Left ventricle myocardium inferior (tissue), 1 donor: ENCODE measurements around the gene CLMN. TPM values are rescaled to one million over a fixed set of nuclear protein-coding genes. Genes with fewer than 3 reads are reported as not detected.
"Not testable (repeated sequence)": the region's sequence is repeated elsewhere in the genome, so short reads cannot be mapped to it uniquely, and the experiment has no call there.

ENCODE experiments used
- DNase-seq: peaks from one replicate; pipeline ENCODE4 v3.0.0-alpha.2; 2020
- H3K27ac ChIP-seq: fragments of 200-600 bp; replicated peaks from 2 replicates; pipeline ENCODE4 v1.8.0; 2021
- H3K27me3 ChIP-seq: fragments of 200-600 bp; 2 replicates; pipeline ENCODE4 v1.8.0; 2021; ENCODE audit warnings: low read depth
- H3K36me3 ChIP-seq: fragments of 200-600 bp; 2 replicates; pipeline ENCODE4 v1.8.0; 2021
- H3K4me1 ChIP-seq: fragments of 200-600 bp; 2 replicates; pipeline ENCODE4 v1.8.0; 2021
- H3K4me3 ChIP-seq: fragments of 200-600 bp; 2 replicates; pipeline ENCODE4 v1.8.0; 2021; ENCODE audit warnings: mild to moderate bottlenecking, moderate library complexity
- H3K9me3 ChIP-seq: fragments of 200-600 bp; replicated peaks from 2 replicates; pipeline ENCODE4 v1.8.0; 2021
- intact Hi-C: fragments of 100-400 bp; cut with micrococcal nuclease; formaldehyde crosslinking; loops from one replicate; pipeline ENCODE4 v1.11.0; 2022
- total RNA-seq: library from RNA; stranded (reverse); fragmentation: NEBNext Ultra II Directional; extraction: Animal tissue kit (Norgen Biotek cat#: 25700); gene quantifications from one replicate; pipeline ENCODE4 v1.2.1, GENCODE V29; 2021
- TF ChIP-seq, protein P1 (sequence below): fragments of 200-600 bp; IDR thresholded peaks from 2 replicates; pipeline ENCODE4 v1.8.0; 2021; ENCODE audit warnings: antibody characterized with exemption, mild to moderate bottlenecking, borderline replicate concordance
- donor health status: DM: no; HTN: yes; CAD: no; lungs with severe emphysema.

The CLMN gene
- total RNA-seq, 1 donor from 2014 or later = 3.7 TPM

- peaks cover 47% of the 10 kb centered on the region for H3K4me1 ChIP-seq
- H3K9me3 ChIP-seq = no peaks in the 10 kb centered on the region
- DNase-seq = no peak
- no peak overlapping the region for H3K4me3 ChIP-seq
- no peaks in the 10 kb centered on the region for H3K36me3 ChIP-seq
- H3K27ac ChIP-seq = peak overlapping the region; percentile 87
- intact Hi-C loops = no loop called here
- TF ChIP-seq, protein P1, sequence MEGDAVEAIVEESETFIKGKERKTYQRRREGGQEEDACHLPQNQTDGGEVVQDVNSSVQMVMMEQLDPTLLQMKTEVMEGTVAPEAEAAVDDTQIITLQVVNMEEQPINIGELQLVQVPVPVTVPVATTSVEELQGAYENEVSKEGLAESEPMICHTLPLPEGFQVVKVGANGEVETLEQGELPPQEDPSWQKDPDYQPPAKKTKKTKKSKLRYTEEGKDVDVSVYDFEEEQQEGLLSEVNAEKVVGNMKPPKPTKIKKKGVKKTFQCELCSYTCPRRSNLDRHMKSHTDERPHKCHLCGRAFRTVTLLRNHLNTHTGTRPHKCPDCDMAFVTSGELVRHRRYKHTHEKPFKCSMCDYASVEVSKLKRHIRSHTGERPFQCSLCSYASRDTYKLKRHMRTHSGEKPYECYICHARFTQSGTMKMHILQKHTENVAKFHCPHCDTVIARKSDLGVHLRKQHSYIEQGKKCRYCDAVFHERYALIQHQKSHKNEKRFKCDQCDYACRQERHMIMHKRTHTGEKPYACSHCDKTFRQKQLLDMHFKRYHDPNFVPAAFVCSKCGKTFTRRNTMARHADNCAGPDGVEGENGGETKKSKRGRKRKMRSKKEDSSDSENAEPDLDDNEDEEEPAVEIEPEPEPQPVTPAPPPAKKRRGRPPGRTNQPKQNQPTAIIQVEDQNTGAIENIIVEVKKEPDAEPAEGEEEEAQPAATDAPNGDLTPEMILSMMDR = no peak
- H3K27me3 ChIP-seq = no peaks in the 10 kb centered on the region
Observed at GRCh38 chr14:95288672-95289322, 30.9 kb downstream of the CLMN start.

- Histone ChIP-seq H3K4me1 (peaks cover 52% of the 10 kb centered on the region), H3K36me3 (no peaks in the 10 kb centered on the region), H3K27me3 (no peaks in the 10 kb centered on the region), H3K4me3 (no peak overlapping the region), H3K27ac (no peak overlapping the region), H3K9me3 (no peaks in the 10 kb centered on the region)
- DNase-seq = no peak
- intact Hi-C loops = no loop called here
- TF ChIP-seq, protein P1 = no peak
Observed at GRCh38 chr14:95287176-95287754, 32.4 kb downstream of the CLMN start.

- Histone ChIP-seq H3K4me1 (peaks cover 52% of the 10 kb centered on the region), H3K27ac (no peak overlapping the region), H3K9me3 (no peaks in the 10 kb centered on the region), H3K27me3 (no peaks in the 10 kb centered on the region), H3K36me3 (no peaks in the 10 kb centered on the region), H3K4me3 (no peak overlapping the region)
- no peak for DNase-seq
- intact Hi-C loops = no loop called here
- TF ChIP-seq, protein P1 = no peak
Observed at GRCh38 chr14:95286645-95287044, 33.1 kb downstream of the CLMN start.

GRCh38 chr14:95285566-95285965 lies 34.1 kb downstream of the CLMN start:
- intact Hi-C loops = no loop called here

DNA sequence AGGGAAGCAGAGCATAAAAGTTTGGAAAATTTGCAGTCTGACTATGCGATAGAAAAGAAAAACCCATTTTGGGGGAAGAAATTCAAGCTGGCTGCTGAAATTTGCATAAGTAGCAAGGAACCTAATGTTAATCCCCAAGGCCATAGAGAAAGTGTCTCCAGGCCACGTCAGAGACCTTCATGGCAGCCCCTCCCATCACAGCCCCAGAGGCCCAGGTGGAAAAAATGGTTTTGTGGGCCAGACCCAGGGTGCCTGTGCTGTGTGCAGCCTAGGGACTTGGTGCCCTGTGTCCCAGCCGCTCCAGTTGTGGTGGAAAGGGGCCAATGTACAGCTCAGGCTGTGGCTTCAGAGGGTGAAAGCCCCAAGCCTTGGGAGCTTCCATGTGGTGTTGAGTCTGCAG lies 35.9 kb downstream of the CLMN start:
- intact Hi-C loops, DNase-seq: not testable (repeated sequence)

More at GRCh38 chr14:95285566-95285965, 34.1 kb downstream of the CLMN start:
- TF ChIP-seq, protein P1 = no peak
- no peak for DNase-seq
- Histone ChIP-seq H3K4me3 (no peak overlapping the region), H3K27me3 (no peaks in the 10 kb centered on the region), H3K27ac (no peak overlapping the region), H3K36me3 (no peaks in the 10 kb centered on the region), H3K9me3 (no peaks in the 10 kb centered on the region), H3K4me1 (peaks cover 50% of the 10 kb centered on the region)

DNA sequence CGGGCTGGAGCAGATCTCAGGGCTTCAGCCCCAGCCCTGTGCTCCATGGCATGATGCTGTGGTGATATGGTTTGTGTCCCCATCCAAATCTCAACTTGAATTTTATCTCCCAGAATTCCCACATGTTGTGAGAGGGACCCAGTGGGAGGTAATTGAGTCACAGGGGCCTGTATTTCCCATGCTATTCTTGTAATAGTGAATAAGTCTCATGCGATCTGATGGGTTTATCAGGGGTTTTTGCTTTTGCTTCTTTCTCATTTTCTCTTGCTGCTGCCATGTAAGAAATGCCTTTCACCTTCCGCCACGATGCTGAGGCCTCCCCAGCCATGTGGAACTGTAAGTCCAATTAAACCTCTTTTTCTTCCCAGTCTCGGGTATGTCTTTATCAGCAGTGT lies 36.7 kb downstream of the CLMN start:
- H3K9me3 ChIP-seq, H3K36me3 ChIP-seq, intact Hi-C loops, H3K27me3 ChIP-seq, H3K4me3 ChIP-seq, DNase-seq: not testable (repeated sequence)
- peaks cover 38% of the 10 kb centered on the region for H3K4me1 ChIP-seq
- H3K27ac ChIP-seq = peak overlapping the region; percentile 54

More for the DNA sequence above, 35.9 kb downstream of the CLMN start:
- not testable (repeated sequence) for H3K27me3 ChIP-seq, H3K4me3 ChIP-seq, H3K27ac ChIP-seq, H3K9me3 ChIP-seq, H3K36me3 ChIP-seq
- H3K4me1 ChIP-seq = peaks cover 38% of the 10 kb centered on the region
